ENCODE measurements around the gene FOXP1. TPM values are rescaled to one million over a fixed set of nuclear protein-coding genes. Genes with fewer than 3 reads are reported as not detected.

Gene FOXP1
- total RNA-seq, 4 donors from 2014 or later: 86.4 to 107 (median 93.8) TPM

DNA sequence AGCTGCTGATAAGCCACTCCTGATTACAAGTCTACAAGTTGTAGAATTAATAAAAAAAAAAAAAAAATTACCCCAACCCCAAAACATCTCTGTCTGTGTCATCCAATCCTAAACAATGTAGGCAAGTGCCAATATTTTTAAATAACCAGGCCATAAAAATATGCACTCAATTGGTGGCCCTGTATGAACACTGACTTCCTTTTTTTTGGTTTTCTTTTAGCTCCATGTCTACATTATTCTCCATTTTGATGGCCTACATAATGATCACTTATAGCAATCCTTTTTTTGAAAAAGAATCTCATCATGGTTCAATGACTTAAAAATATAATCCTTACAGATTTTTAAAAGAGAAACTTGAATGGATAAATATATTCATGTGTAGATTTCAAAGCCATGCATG is 72.1 kb downstream of the FOXP1 start:
- Histone ChIP-seq H3K27ac (no peak overlapping the region), H3K4me3 (no peak overlapping the region), H3K36me3 (no peaks in the 10 kb centered on the region), H3K9me3 (no peaks in the 10 kb centered on the region), H3K4me1 (peaks cover 0 to 18% (median 4%) of the 10 kb centered on the region in 4 donors), H3K27me3 (no peaks in the 10 kb centered on the region)
- TF ChIP-seq EP300 (IDR thresholded peaks at IDR 0.05) (no peak), POLR2A (IDR thresholded peaks at IDR 0.05) (no peak)
- TF ChIP-seq, protein P1, sequence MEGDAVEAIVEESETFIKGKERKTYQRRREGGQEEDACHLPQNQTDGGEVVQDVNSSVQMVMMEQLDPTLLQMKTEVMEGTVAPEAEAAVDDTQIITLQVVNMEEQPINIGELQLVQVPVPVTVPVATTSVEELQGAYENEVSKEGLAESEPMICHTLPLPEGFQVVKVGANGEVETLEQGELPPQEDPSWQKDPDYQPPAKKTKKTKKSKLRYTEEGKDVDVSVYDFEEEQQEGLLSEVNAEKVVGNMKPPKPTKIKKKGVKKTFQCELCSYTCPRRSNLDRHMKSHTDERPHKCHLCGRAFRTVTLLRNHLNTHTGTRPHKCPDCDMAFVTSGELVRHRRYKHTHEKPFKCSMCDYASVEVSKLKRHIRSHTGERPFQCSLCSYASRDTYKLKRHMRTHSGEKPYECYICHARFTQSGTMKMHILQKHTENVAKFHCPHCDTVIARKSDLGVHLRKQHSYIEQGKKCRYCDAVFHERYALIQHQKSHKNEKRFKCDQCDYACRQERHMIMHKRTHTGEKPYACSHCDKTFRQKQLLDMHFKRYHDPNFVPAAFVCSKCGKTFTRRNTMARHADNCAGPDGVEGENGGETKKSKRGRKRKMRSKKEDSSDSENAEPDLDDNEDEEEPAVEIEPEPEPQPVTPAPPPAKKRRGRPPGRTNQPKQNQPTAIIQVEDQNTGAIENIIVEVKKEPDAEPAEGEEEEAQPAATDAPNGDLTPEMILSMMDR (IDR thresholded peaks at IDR 0.05): no peak
- DNase-seq (ENCODE audit: low spot score in 2 of 2): no peak

DNA sequence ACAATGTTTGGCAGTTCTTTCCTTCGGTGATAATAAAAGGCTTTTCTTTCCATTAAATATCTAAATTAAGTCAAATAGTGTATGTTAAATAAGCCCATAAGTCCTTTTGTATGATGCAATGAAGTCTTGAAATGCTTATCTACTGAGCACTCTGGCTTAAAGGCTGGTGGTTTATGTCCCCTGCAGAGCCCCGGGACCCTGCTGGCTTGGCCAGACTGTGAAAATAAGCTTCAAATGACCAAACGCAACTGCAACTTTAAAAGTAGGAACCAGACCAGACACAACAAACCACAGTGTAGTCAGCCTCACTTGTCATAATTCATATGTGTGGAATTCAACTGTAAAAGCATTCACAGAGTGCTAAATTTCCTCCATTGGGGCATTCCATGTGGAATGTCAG is 72.5 kb downstream of the FOXP1 start:
- Histone ChIP-seq H3K27ac (no peak overlapping the region), H3K4me3 (no peak overlapping the region), H3K27me3 (no peaks in the 10 kb centered on the region), H3K9me3 (no peaks in the 10 kb centered on the region), H3K4me1 (peaks cover 0 to 18% (median 4%) of the 10 kb centered on the region in 4 donors), H3K36me3 (no peaks in the 10 kb centered on the region)
- DNase-seq (ENCODE audit: low spot score in 2 of 2): no peak
- 25 to 30% methylated on average over 3 of the region's 3 CpGs for WGBS, 2 donors
- TF ChIP-seq POLR2A (IDR thresholded peaks at IDR 0.05) (no peak), EP300 (IDR thresholded peaks at IDR 0.05) (no peak)
- TF ChIP-seq, protein P1 (IDR thresholded peaks at IDR 0.05): no peak

DNA sequence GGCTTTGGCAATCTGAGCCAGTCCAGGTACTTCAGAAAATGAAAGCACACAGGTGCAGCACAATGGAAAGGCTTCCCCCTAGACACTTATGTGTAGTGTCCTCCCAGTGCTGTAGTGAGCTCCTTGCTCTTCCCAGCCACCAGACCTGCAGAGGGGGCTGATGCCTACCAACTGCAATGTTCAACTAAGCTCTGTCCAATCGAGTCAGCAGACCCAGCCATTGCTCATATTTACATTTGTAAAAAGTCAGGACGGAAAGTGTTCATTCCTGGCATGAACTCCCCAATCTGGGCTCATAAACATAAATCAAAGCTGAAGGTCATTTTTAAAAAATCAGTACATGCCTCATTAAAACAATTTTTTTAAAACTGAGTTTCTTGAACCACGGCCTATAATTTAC is 73.0 kb downstream of the FOXP1 start:
- Histone ChIP-seq H3K36me3 (no peaks in the 10 kb centered on the region), H3K27ac (no peak overlapping the region), H3K27me3 (no peaks in the 10 kb centered on the region), H3K4me3 (no peak overlapping the region), H3K4me1 (peaks cover 0 to 18% (median 4%) of the 10 kb centered on the region in 4 donors), H3K9me3 (no peaks in the 10 kb centered on the region)
- TF ChIP-seq, protein P1 (IDR thresholded peaks at IDR 0.05): no peak
- no peak for TF ChIP-seq POLR2A (IDR thresholded peaks at IDR 0.05)
- TF ChIP-seq EP300 (IDR thresholded peaks at IDR 0.05): no peak
- DNase-seq (ENCODE audit: low spot score in 2 of 2): no peak
- WGBS, 2 donors: 29 to 38% methylated on average over 3 of the region's 3 CpGs

DNA sequence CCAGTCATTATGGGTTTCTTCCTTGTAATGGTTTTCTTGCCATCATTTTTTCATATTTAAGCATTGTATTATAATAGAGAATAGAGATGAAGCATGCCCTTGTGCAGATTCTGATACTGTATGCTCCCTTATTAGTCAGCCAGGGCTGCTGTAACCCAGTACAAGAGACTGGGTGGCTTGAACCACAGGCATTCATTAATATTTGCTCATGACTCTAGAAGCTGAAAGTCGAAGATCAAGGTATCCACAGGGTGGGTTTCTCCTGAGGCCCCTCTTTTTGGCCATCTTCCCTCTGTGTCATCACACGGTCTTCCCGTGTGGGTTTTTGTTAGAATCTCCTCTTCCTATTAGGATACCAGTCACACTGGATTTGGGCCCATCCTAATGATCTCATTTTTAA is 74.5 kb downstream of the FOXP1 start:
- H3K36me3 ChIP-seq: no peaks in the 10 kb centered on the region
- TF ChIP-seq EP300 (IDR thresholded peaks at IDR 0.05) (no peak), POLR2A (IDR thresholded peaks at IDR 0.05) (no peak)
- TF ChIP-seq, protein P1 (IDR thresholded peaks at IDR 0.05): no peak

DNA sequence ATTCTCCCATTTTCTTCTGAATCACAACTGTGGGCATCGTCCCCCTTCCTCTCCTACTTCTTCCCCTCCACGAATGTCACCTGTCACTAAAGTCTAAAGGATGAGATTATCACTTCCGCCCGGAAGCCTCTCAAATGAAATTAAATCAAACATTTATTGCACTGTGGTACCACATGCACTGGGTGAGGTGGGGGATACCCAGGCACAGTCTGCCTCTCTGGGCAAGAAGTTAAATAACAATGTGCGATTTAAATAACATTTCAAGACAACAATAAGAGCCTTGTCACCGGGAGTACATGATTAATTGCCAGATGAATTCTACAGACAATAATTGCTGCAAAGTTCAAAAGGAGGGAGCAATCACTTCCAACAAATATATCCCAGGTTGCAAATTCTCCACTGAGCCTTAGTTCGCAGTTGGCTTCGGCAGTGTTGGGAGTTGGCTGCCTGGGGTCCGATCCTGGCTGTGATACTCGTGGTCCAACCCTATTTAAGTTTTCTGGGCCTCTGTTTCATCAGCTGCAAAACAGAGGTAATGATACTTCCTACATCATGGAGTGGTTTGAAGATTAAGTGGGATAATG is 77.7 kb downstream of the FOXP1 start:
- Histone ChIP-seq H3K27ac (no peak overlapping the region), H3K27me3 (no peaks in the 10 kb centered on the region), H3K4me1 (peaks cover 0 to 4% (median 0%) of the 10 kb centered on the region in 4 donors), H3K36me3 (no peaks in the 10 kb centered on the region), H3K4me3 (no peak overlapping the region), H3K9me3 (no peaks in the 10 kb centered on the region)
- 71 to 76% methylated on average over 10 of the region's 10 CpGs for WGBS, 2 donors
- TF ChIP-seq, protein P1 (IDR thresholded peaks at IDR 0.05): no peak
- TF ChIP-seq EP300 (IDR thresholded peaks at IDR 0.05) (no peak), POLR2A (IDR thresholded peaks at IDR 0.05) (no peak)
- DNase-seq (ENCODE audit: low spot score in 2 of 2): no peak

More for the DNA sequence above, 74.5 kb downstream of the FOXP1 start:
- Histone ChIP-seq H3K27ac (no peak overlapping the region), H3K27me3 (no peaks in the 10 kb centered on the region), H3K4me3 (no peak overlapping the region), H3K9me3 (no peaks in the 10 kb centered on the region), H3K4me1 (peaks cover 0 to 18% (median 4%) of the 10 kb centered on the region in 4 donors)
- WGBS, 2 donors: 90 to 92% methylated on average over 3 of the region's 3 CpGs
- DNase-seq (ENCODE audit: low spot score in 2 of 2): no peak
